GM23338 (cell line): ENCODE results near the gene CYP46A1. TPM values are rescaled to one million over a fixed set of nuclear protein-coding genes. Genes with fewer than 3 reads are reported as not detected.

Experiments used
- ATAC-seq: fragments of 200-7000 bp; cut with Tn5 transposase; 3 replicates; pipeline ENCODE4 v1.9.1; 2020
- DNase-seq: peaks from one replicate; pipeline ENCODE4 v3.0.0-alpha.2; 2015; ENCODE audit warnings: low spot score
- H2AFZ ChIP-seq: fragments of 200-600 bp; sonication (generic); 2 replicates; pipeline ENCODE4 v1.8.0; 2016; ENCODE audit warnings: antibody characterized with exemption, mild to moderate bottlenecking, moderate library complexity
- H3F3A ChIP-seq: fragments of 200-600 bp; sonication (generic); replicated peaks from 2 replicates; pipeline ENCODE4 v1.8.0; 2017; ENCODE audit warnings: antibody characterized with exemption, mixed run types, low read depth
- H3K27ac ChIP-seq: fragments of 200-600 bp; sonication (generic); 2 replicates; pipeline ENCODE4 v1.6.1; 2016; ENCODE audit warnings: low read depth
- H3K27me3 ChIP-seq: fragments of 200-600 bp; sonication (generic); 2 replicates; pipeline ENCODE4 v1.8.0; 2016; ENCODE audit warnings: mild to moderate bottlenecking, mixed run types, moderate library complexity; ENCODE audit not compliant: insufficient read depth
- H3K36me3 ChIP-seq: fragments of 200-600 bp; sonication (generic); 2 replicates; pipeline ENCODE4 v1.8.0; 2016; ENCODE audit warnings: mild to moderate bottlenecking; ENCODE audit not compliant: insufficient read depth
- H3K4me1 ChIP-seq: fragments of 200-600 bp; sonication (generic); 2 replicates; pipeline ENCODE4 v1.8.0; 2016; ENCODE audit warnings: mild to moderate bottlenecking, moderate library complexity; ENCODE audit not compliant: insufficient read depth
- H3K4me2 ChIP-seq: fragments of 200-600 bp; sonication (generic); 2 replicates; pipeline ENCODE4 v1.7.1; 2017; ENCODE audit warnings: mixed run types
- H3K4me3 ChIP-seq: fragments of 200-600 bp; sonication (generic); 2 replicates; pipeline ENCODE4 v1.6.1; 2016; ENCODE audit warnings: mixed run types
- H3K79me2 ChIP-seq: fragments of 200-600 bp; sonication (generic); replicated peaks from 2 replicates; pipeline ENCODE4 v1.8.0; 2017; ENCODE audit warnings: mild to moderate bottlenecking; ENCODE audit not compliant: insufficient read depth
- H3K9me2 ChIP-seq: fragments of 200-600 bp; sonication (generic); 2 replicates; pipeline ENCODE4 v1.8.0; 2017; ENCODE audit not compliant: insufficient read depth
- H4K20me1 ChIP-seq: fragments of 200-600 bp; sonication (generic); replicated peaks from 2 replicates; pipeline ENCODE4 v1.8.0; 2017; ENCODE audit warnings: mild to moderate bottlenecking; ENCODE audit not compliant: insufficient read depth
- H3K27ac Mint-ChIP-seq: 2 replicates; pipeline ENCODE4 v1.8.0; 2020; ENCODE audit warnings: inconsistent platforms, mild to moderate bottlenecking, moderate library complexity, mixed read lengths
- H3K27me3 Mint-ChIP-seq: 3 replicates; pipeline ENCODE4 v1.8.0; 2022; ENCODE audit warnings: low read depth, mild to moderate bottlenecking, moderate library complexity, mixed read lengths, inconsistent platforms; ENCODE audit not compliant: insufficient read depth, poor library complexity
- H3K36me3 Mint-ChIP-seq: 3 replicates; pipeline ENCODE4 v1.8.0; 2021; ENCODE audit warnings: low read depth, mild to moderate bottlenecking, inconsistent platforms, moderate library complexity, mixed read lengths
- H3K4me1 Mint-ChIP-seq: 3 replicates; pipeline ENCODE4 v1.8.0; 2020; ENCODE audit warnings: mild to moderate bottlenecking, inconsistent platforms, mixed read lengths
- H3K4me3 Mint-ChIP-seq: 3 replicates; pipeline ENCODE4 v1.8.0; 2021; ENCODE audit warnings: moderate library complexity, mild to moderate bottlenecking, inconsistent platforms, mixed read lengths
- H3K9me3 Mint-ChIP-seq: 3 replicates; pipeline ENCODE4 v1.8.0; 2020; ENCODE audit warnings: moderate library complexity, mild to moderate bottlenecking, inconsistent platforms, mixed read lengths
- CREB1 ChIP-seq: fragments of 250-450 bp; sonication (Bioruptor Pico); IDR thresholded peaks from 2 replicates; pipeline ENCODE4 v1.5.0; 2020; ENCODE audit warnings: low read depth, mild to moderate bottlenecking, moderate library complexity
- EZH2phosphoT487 ChIP-seq: fragments of 200-600 bp; sonication (generic); IDR thresholded peaks from one replicate; pipeline ENCODE4 v1.8.1; 2018; ENCODE audit warnings: antibody characterized with exemption; ENCODE audit not compliant: unreplicated experiment
- JUNB ChIP-seq: IDR thresholded peaks from one replicate; pipeline ENCODE4 v1.6.1; 2016; ENCODE audit warnings: antibody characterized with exemption; ENCODE audit not compliant: unreplicated experiment
- NANOG ChIP-seq: IDR thresholded peaks from 2 replicates; pipeline ENCODE4 v1.6.1; 2016; ENCODE audit warnings: antibody characterized with exemption, borderline replicate concordance
- POLR2AphosphoS5 ChIP-seq: IDR thresholded peaks from 2 replicates; pipeline ENCODE4 v1.6.1; 2016; ENCODE audit warnings: antibody characterized with exemption, low read depth
- STAT1 ChIP-seq: IDR thresholded peaks from one replicate; pipeline ENCODE4 v1.6.1; 2016; ENCODE audit warnings: antibody characterized with exemption; ENCODE audit not compliant: unreplicated experiment
- ZNF114 ChIP-seq: fragments of 250-450 bp; sonication (Bioruptor Pico); IDR thresholded peaks from 2 replicates; pipeline ENCODE4 v1.5.0; 2020; ENCODE audit warnings: mild to moderate bottlenecking, moderate library complexity
- ZNF331 ChIP-seq: fragments of 250-450 bp; sonication (Bioruptor Pico); IDR thresholded peaks from 2 replicates; pipeline ENCODE4 v1.5.0; 2020; ENCODE audit warnings: low read depth, mild to moderate bottlenecking, moderate library complexity
- polyA plus RNA-seq: library from polyadenylated mRNA; unstranded; fragments of >200 nt; fragmentation: Nextera tagmentation; extraction: Ambion mirVana; gene quantifications from 2 replicates; pipeline ENCODE4 v1.2.1, GENCODE V29; 2016
- total RNA-seq: library from RNA; depleted of rRNA; stranded (reverse); fragments of >200 nt; shearing (Covaris generic); gene quantifications from 2 replicates; pipeline ENCODE4 v1.2.3, GENCODE V29; 2014
- TF ChIP-seq, protein P1 (sequence below), 2 experiments: fragments of 200-600 bp in 1 of 2; sonication (generic) in 1 of 2; conservative IDR thresholded peaks; 2 replicates each; pipeline versions ENCODE4 v1.5.1 to v1.6.1; 2016 to 2017; ENCODE audit warnings: antibody characterized with exemption in 2 of 2, low read depth in 2 of 2, mild to moderate bottlenecking in 2 of 2, moderate library complexity in 1 of 2
- TF ChIP-seq, protein P2 (sequence below): IDR thresholded peaks from one replicate; pipeline ENCODE4 v1.6.1; 2018; ENCODE audit warnings: antibody characterized with exemption; ENCODE audit not compliant: unreplicated experiment

CYP46A1 gene
- total and polyA plus RNA-seq, 2 experiments from 2014 or later = 0.59 to 0.66 TPM

DNA sequence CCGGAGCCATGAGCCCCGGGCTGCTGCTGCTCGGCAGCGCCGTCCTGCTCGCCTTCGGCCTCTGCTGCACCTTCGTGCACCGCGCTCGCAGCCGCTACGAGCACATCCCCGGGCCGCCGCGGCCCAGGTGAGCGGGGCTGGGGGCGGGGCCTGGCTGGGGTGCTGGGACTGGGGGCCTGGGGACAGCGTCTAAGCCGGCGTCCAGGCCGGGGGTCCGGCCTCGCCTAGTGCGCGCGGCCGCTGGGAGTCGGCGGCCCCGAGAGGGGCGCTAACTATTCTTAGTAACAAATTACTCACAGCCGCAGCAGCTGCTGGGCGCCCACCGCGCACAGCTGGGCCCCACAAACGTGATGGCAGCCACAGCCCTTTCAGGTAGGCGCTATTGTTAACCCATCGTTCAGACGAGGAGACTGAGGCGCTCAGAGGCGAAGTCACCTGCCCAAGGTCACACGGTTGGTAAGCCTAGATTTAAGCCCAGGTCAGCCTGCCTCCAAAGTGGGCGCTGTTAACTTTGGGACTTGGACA is 374 bp downstream of the CYP46A1 start:
- Histone ChIP-seq H3K27ac (no peak overlapping the region), H3K4me3 (peak overlapping the region; percentile 75), H3K79me2 (no peaks in the 10 kb centered on the region), H3K4me2 (peak overlapping the region; percentile 86), H4K20me1 (no peaks in the 10 kb centered on the region), H3K4me1 (peaks cover 11% of the 10 kb centered on the region), H3F3A (no peaks in the 10 kb centered on the region), H3K27me3 (no peaks in the 10 kb centered on the region), H3K36me3 (no peaks in the 10 kb centered on the region), H2AFZ (peak overlapping the region; percentile 91; the same call in 1 of the 2 replicates), H3K9me2 (no peaks in the 10 kb centered on the region)
- Mint-ChIP-seq H3K4me3 (peak overlapping the region; percentile 67), H3K9me3 (no peaks in the 10 kb centered on the region; the same call in 2 of the 3 replicates), H3K4me1 (peaks cover 34% of the 10 kb centered on the region), H3K36me3 (no peaks in the 10 kb centered on the region; the same call in 1 of the 3 replicates), H3K27me3 (peaks cover 15% of the 10 kb centered on the region), H3K27ac (no peak overlapping the region)
- ATAC-seq = peak; percentile 34
- TF ChIP-seq CREB1 (CRISPR knock-in tag) (no peak), ZNF331 (CRISPR knock-in tag) (no peak)
- no peak for DNase-seq

DNA sequence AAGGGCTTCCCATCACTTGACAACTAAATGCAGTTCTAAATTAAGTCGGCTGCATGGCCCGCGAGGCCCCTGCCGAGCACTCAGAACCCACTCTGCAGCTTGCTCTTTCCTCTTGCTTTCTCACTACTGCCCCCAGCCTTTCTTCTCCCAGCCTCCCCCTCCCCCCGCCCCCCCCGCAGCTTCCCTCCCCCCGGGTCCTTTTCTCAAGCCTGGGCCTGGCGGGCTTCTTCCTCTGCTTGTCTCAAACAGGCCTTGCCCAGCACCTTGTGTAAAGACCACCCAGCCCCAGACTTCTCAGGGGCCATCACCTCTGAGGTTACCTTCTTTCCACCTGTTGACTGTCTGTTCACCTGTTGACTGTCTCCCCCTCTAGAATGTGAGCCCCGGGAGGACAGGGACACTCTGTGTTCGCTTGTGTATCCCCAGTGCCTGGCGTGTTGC is 1.1 kb downstream of the CYP46A1 start:
- H3K27me3 ChIP-seq = no peaks in the 10 kb centered on the region
- no peaks in the 10 kb centered on the region for H3F3A ChIP-seq
- Mint-ChIP-seq H3K9me3 (no peaks in the 10 kb centered on the region), H3K4me1 (peaks cover 34% of the 10 kb centered on the region), H3K27ac (no peak overlapping the region), H3K27me3 (peaks cover 15% of the 10 kb centered on the region), H3K4me3 (peak overlapping the region; percentile 67), H3K36me3 (no peaks in the 10 kb centered on the region; the same call in 2 of the 3 replicates)
- peaks cover 11% of the 10 kb centered on the region for H3K4me1 ChIP-seq
- no peaks in the 10 kb centered on the region for H4K20me1 ChIP-seq
- no peak for DNase-seq
- no peaks in the 10 kb centered on the region for H3K79me2 ChIP-seq
- no peak overlapping the region; the same call in 1 of the 2 replicates for H3K4me2 ChIP-seq
- no peak overlapping the region for H3K4me3 ChIP-seq
- H3K36me3 ChIP-seq = no peaks in the 10 kb centered on the region
- no peak overlapping the region for H2AFZ ChIP-seq
- TF ChIP-seq NANOG = no peak
- TF ChIP-seq, protein P1, sequence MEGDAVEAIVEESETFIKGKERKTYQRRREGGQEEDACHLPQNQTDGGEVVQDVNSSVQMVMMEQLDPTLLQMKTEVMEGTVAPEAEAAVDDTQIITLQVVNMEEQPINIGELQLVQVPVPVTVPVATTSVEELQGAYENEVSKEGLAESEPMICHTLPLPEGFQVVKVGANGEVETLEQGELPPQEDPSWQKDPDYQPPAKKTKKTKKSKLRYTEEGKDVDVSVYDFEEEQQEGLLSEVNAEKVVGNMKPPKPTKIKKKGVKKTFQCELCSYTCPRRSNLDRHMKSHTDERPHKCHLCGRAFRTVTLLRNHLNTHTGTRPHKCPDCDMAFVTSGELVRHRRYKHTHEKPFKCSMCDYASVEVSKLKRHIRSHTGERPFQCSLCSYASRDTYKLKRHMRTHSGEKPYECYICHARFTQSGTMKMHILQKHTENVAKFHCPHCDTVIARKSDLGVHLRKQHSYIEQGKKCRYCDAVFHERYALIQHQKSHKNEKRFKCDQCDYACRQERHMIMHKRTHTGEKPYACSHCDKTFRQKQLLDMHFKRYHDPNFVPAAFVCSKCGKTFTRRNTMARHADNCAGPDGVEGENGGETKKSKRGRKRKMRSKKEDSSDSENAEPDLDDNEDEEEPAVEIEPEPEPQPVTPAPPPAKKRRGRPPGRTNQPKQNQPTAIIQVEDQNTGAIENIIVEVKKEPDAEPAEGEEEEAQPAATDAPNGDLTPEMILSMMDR (conservative IDR thresholded peaks at IDR 0.05; ENCODE audit: low read depth in 2 of 2) = no peak
- TF ChIP-seq JUNB = no peak
- TF ChIP-seq ZNF331 (CRISPR knock-in tag) = no peak
- no peak for TF ChIP-seq STAT1
- no peak for TF ChIP-seq POLR2AphosphoS5
- no peak for TF ChIP-seq ZNF114
- TF ChIP-seq CREB1 (CRISPR knock-in tag) = no peak
- no peak for TF ChIP-seq EZH2phosphoT487
- TF ChIP-seq, protein P2, sequence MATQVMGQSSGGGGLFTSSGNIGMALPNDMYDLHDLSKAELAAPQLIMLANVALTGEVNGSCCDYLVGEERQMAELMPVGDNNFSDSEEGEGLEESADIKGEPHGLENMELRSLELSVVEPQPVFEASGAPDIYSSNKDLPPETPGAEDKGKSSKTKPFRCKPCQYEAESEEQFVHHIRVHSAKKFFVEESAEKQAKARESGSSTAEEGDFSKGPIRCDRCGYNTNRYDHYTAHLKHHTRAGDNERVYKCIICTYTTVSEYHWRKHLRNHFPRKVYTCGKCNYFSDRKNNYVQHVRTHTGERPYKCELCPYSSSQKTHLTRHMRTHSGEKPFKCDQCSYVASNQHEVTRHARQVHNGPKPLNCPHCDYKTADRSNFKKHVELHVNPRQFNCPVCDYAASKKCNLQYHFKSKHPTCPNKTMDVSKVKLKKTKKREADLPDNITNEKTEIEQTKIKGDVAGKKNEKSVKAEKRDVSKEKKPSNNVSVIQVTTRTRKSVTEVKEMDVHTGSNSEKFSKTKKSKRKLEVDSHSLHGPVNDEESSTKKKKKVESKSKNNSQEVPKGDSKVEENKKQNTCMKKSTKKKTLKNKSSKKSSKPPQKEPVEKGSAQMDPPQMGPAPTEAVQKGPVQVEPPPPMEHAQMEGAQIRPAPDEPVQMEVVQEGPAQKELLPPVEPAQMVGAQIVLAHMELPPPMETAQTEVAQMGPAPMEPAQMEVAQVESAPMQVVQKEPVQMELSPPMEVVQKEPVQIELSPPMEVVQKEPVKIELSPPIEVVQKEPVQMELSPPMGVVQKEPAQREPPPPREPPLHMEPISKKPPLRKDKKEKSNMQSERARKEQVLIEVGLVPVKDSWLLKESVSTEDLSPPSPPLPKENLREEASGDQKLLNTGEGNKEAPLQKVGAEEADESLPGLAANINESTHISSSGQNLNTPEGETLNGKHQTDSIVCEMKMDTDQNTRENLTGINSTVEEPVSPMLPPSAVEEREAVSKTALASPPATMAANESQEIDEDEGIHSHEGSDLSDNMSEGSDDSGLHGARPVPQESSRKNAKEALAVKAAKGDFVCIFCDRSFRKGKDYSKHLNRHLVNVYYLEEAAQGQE = no peak
- H3K27ac ChIP-seq = no peak overlapping the region
- H3K9me2 ChIP-seq = no peaks in the 10 kb centered on the region
- ATAC-seq = no peak
